ENCODE results near the gene TRPM1. TPM values are rescaled to one million over a fixed set of nuclear protein-coding genes. Genes with fewer than 3 reads are reported as not detected.

The TRPM1 gene
- polyA plus RNA-seq, 2 of the 4 experiments (the other 2 are of a cell fraction) = not detected

DNA sequence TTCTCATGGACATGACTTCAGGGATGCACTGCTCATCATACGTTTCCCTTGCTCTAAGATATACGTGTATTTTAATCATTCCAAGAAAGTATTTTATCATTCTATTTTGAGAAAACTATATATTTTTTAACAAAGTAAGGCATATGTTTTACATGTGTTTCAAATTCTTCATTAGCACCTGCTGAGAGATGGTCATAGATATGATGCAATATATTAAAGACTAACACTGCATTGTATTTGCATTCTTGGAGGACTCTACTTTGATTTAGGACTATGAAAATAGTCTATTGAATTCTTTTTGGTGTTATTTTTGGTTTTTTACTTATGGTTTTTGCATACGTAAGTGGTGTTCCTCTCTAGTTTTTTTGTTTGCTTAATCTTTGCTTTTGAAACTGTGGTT is 55.9 kb downstream of the TRPM1 start:
- H3K4me2 ChIP-seq = no peak overlapping the region
- no peak for ATAC-seq
- H3K4me1 ChIP-seq = no peaks in the 10 kb centered on the region
- no peak for DNase-seq (ENCODE audit: low read depth in 1 of 2, low spot score in 1 of 2)
- no peak for FAIRE-seq
- ChIA-PET CTCF (interaction anchor here (1.2 kb wide), 1 partner anchor 20 kb away, joined by 4 read pairs; no protein-coding TSS in a partner anchor), POLR2A (no interaction called here)
- TF ChIP-seq KDM1A (IDR thresholded peaks at IDR 0.05; ENCODE audit: low read depth) = no peak
- TF ChIP-seq ZNF302 (CRISPR knock-in tag; IDR thresholded peaks at IDR 0.05) = no peak
- no peak for TF ChIP-seq SREBF2 (IDR thresholded peaks at IDR 0.05)
- TF ChIP-seq, protein P1, sequence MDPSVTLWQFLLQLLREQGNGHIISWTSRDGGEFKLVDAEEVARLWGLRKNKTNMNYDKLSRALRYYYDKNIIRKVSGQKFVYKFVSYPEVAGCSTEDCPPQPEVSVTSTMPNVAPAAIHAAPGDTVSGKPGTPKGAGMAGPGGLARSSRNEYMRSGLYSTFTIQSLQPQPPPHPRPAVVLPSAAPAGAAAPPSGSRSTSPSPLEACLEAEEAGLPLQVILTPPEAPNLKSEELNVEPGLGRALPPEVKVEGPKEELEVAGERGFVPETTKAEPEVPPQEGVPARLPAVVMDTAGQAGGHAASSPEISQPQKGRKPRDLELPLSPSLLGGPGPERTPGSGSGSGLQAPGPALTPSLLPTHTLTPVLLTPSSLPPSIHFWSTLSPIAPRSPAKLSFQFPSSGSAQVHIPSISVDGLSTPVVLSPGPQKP (IDR thresholded peaks at IDR 0.05; ENCODE audit: low read depth, low read length) = no peak
- TF ChIP-seq, protein P2, sequence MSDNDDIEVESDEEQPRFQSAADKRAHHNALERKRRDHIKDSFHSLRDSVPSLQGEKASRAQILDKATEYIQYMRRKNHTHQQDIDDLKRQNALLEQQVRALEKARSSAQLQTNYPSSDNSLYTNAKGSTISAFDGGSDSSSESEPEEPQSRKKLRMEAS (IDR thresholded peaks at IDR 0.05) = no peak
- TF ChIP-seq RCOR1 (IDR thresholded peaks at IDR 0.05; ENCODE audit: low read depth, low read length) = no peak
- no peak for TF ChIP-seq ZFP36 (IDR thresholded peaks at IDR 0.05; ENCODE audit: borderline replicate concordance, partially characterized antibody)
- TF ChIP-seq HOXA7 (CRISPR knock-in tag; IDR thresholded peaks at IDR 0.05) = no peak
- no peak for TF ChIP-seq MYC (IDR thresholded peaks at IDR 0.05; ENCODE audit: borderline replicate concordance, low read length)
- TF ChIP-seq POLR2AphosphoS2 (conservative IDR thresholded peaks at IDR 0.05; ENCODE audit: low read length) = no peak
- TF ChIP-seq RNF2 (IDR thresholded peaks at IDR 0.05; ENCODE audit: borderline replicate concordance, low read depth) = no peak
- TF ChIP-seq GATA3 (IDR thresholded peaks at IDR 0.05; ENCODE audit: borderline replicate concordance) = no peak
- TF ChIP-seq, protein P3, sequence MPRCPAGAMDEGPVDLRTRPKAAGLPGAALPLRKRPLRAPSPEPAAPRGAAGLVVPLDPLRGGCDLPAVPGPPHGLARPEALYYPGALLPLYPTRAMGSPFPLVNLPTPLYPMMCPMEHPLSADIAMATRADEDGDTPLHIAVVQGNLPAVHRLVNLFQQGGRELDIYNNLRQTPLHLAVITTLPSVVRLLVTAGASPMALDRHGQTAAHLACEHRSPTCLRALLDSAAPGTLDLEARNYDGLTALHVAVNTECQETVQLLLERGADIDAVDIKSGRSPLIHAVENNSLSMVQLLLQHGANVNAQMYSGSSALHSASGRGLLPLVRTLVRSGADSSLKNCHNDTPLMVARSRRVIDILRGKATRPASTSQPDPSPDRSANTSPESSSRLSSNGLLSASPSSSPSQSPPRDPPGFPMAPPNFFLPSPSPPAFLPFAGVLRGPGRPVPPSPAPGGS (IDR thresholded peaks at IDR 0.05) = no peak
- TF ChIP-seq EHF (CRISPR knock-in tag; IDR thresholded peaks at IDR 0.05) = no peak
- no peak overlapping the region for H3K27ac ChIP-seq
- 60% methylated on average over 3 of the region's 3 CpGs for WGBS (ENCODE audit: missing lambda C conversion rate)
- no peaks in the 10 kb centered on the region for H3K9me3 ChIP-seq
- no peak overlapping the region for H3K4me3 ChIP-seq

DNA sequence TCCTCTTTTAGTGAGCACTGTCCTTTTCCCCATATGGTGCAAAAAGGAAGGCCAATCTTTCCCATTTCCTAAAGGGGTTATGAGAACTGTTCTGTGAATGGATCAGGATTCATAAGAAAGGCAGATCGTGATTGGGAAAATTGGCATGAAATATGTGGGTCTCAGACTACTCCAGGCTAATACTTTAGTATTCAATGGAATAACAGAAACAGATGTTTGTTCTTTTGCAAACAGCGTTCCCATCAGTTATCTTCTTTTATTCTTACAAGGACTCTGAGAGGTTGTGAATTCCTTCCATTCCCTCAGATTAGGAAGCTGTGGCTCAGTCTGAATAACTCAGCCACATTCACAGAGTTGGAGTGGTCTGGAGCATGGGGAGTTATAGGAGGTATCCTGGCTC is 58.8 kb downstream of the TRPM1 start:
- no peaks in the 10 kb centered on the region for H3K9me3 ChIP-seq
- CTCF ChIA-PET = no interaction called here
- no peak overlapping the region for H3K27ac ChIP-seq
- whole genome bisulfite sequencing (ENCODE audit: missing lambda C conversion rate) = 64% methylated on average over 2 of the region's 2 CpGs
- H3K4me2 ChIP-seq = no peak overlapping the region
- DNase-seq (ENCODE audit: low read depth in 1 of 2, low spot score in 1 of 2) (no peak), ATAC-seq (no peak), FAIRE-seq (peak; percentile 76)
- H3K4me3 ChIP-seq = no peak overlapping the region
- POLR2A ChIA-PET = no interaction called here
- H3K4me1 ChIP-seq = no peaks in the 10 kb centered on the region
- TF ChIP-seq, protein P4, sequence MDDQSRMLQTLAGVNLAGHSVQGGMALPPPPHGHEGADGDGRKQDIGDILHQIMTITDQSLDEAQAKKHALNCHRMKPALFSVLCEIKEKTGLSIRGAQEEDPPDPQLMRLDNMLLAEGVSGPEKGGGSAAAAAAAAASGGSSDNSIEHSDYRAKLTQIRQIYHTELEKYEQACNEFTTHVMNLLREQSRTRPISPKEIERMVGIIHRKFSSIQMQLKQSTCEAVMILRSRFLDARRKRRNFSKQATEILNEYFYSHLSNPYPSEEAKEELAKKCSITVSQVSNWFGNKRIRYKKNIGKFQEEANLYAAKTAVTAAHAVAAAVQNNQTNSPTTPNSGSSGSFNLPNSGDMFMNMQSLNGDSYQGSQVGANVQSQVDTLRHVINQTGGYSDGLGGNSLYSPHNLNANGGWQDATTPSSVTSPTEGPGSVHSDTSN (IDR thresholded peaks at IDR 0.05) = no peak
- no peak for TF ChIP-seq CBX8 (IDR thresholded peaks at IDR 0.05)
- no peak for TF ChIP-seq FOSL2 (IDR thresholded peaks at IDR 0.05)
- no peak for TF ChIP-seq FOSL2 (CRISPR knock-in tag; IDR thresholded peaks at IDR 0.05)
- no peak for TF ChIP-seq RARB (CRISPR knock-in tag; IDR thresholded peaks at IDR 0.05)
- no peak for TF ChIP-seq FOXS1 (CRISPR knock-in tag; IDR thresholded peaks at IDR 0.05)
- TF ChIP-seq MAZ (IDR thresholded peaks at IDR 0.05; ENCODE audit: borderline replicate concordance, low read depth, low read length) = no peak

DNA sequence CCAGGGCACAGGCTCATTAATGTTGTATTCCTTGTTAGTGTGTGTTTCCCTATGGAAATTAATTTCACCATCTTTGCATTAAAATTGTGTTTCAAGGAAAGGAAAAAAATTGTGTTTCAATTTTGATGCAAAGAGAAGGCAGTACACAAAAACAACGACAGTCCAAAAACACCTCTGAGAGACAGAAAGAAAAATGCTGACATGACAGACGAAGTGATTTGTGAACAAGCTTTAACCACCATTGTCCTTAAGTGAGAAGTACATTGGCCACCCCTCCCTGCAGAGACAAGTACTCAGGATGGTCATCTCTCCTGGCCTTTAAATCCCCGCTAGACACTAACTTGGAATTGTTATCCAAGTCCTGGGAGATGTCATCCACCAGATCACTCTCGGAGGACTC is 59.9 kb downstream of the TRPM1 start:
- Histone ChIP-seq H3K4me3 (no peak overlapping the region), H3K9me3 (no peaks in the 10 kb centered on the region), H3K27ac (no peak overlapping the region), H3K4me2 (no peak overlapping the region), H3K4me1 (no peaks in the 10 kb centered on the region)
- ChIA-PET CTCF (no interaction called here), POLR2A (no interaction called here)
- FAIRE-seq = no peak
- 83% methylated on average over 4 of the region's 4 CpGs for WGBS (ENCODE audit: missing lambda C conversion rate)
- TF ChIP-seq CBX2 (IDR thresholded peaks at IDR 0.05; ENCODE audit: borderline replicate concordance, low read depth) (no peak), MAFK (IDR thresholded peaks at IDR 0.05; ENCODE audit: partially characterized antibody) (peak; percentile 88), ZNF302 (CRISPR knock-in tag; IDR thresholded peaks at IDR 0.05) (no peak), HOXA7 (CRISPR knock-in tag; IDR thresholded peaks at IDR 0.05) (no peak)
- DNase-seq (ENCODE audit: low read depth in 1 of 2, low spot score in 1 of 2) = no peak
- no peak for ATAC-seq
